Tibial artery (tissue), 4 donors: ENCODE data around the gene RNF4.

ENCODE experiments used
- DNase-seq, 2 donors: peaks; one replicate each; pipeline ENCODE4 v3.0.0-alpha.2; 2019
- H3K27ac ChIP-seq, 2 donors: fragments of 200-600 bp; sonication (generic) in 1 of 2; 1 replicate in 1 of 2; 2 replicates in 1 of 2; pipeline ENCODE4 v1.5.1; 2018 to 2019; ENCODE audit warnings: mild to moderate bottlenecking in 1 of 2
- H3K27me3 ChIP-seq, 2 donors: fragments of 200-600 bp; sonication (generic) in 1 of 2; one replicate each; pipeline versions ENCODE4 v1.5.1 to v1.6.0; 2016 to 2019
- H3K36me3 ChIP-seq, 3 donors: fragments of 200-600 bp; sonication (generic) in 2 of 3; one replicate each; pipeline ENCODE4 v1.5.1; 2016 to 2019; ENCODE audit warnings: mild to moderate bottlenecking in 2 of 3
- H3K4me1 ChIP-seq, 4 donors: fragments of 200-600 bp; sonication (generic) in 2 of 4; 1 replicate in 3 of 4; 2 replicates in 1 of 4; pipeline ENCODE4 v1.5.1; 2016 to 2019
- H3K4me3 ChIP-seq, 2 donors: fragments of 200-600 bp; sonication (generic) in 1 of 2; 1 replicate in 1 of 2; 2 replicates in 1 of 2; pipeline ENCODE4 v1.5.1; 2018 to 2019; ENCODE audit warnings: mild to moderate bottlenecking in 2 of 2
- H3K9me3 ChIP-seq, 3 donors: fragments of 200-600 bp; sonication (generic) in 1 of 3; one replicate each; pipeline ENCODE4 v1.5.1; 2016 to 2019
- CTCF ChIP-seq, 2 experiments: fragments of 200-600 bp in 1 of 2; fragments of 450-650 bp in 1 of 2; IDR thresholded peaks; one replicate each; pipeline ENCODE4 v1.5.1; 2017 to 2019; ENCODE audit warnings: antibody characterized with exemption in 2 of 2, mild to moderate bottlenecking in 1 of 2, moderate library complexity in 1 of 2
- intact Hi-C: fragments of 100-400 bp; cut with DNase I; formaldehyde crosslinking; loops from one replicate; pipeline ENCODE4 v1.15.0; 2023; ENCODE audit warnings: low total_unique reads

RNF4 gene

DNA sequence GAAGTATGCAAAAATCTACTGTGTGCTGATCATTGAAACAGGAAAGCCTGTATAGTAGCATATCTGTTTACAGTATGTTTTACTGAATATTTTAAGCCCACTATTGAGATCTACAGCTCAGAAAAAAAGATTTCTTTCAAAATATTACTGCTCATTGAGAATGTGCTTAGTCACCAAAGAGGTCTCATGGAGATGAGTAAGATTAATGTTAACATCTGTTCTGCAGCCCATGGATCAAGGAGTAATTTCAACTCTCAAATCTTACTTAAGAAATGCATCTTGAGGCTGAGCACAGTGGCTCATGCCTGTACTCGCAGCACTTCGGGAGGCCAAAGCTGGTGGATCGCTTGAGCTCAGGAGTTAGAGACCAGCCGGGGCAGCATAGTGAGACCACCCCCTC is 3.3 kb downstream of the RNF4 start:
- no peak overlapping the region for H3K27ac ChIP-seq
- DNase-seq, result no peak
- intact Hi-C loops, result no loop called here
- peaks cover 0 to 33% (median 26%) of the 10 kb centered on the region in 4 donors for H3K4me1 ChIP-seq
- H3K36me3 ChIP-seq, result peaks cover 0 to 17% (median 9%) of the 10 kb centered on the region in 3 donors
- TF ChIP-seq CTCF (IDR thresholded peaks at IDR 0.05), result no peak
- no peaks in the 10 kb centered on the region for H3K27me3 ChIP-seq
- no peaks in the 10 kb centered on the region for H3K9me3 ChIP-seq
- no peak overlapping the region for H3K4me3 ChIP-seq

DNA sequence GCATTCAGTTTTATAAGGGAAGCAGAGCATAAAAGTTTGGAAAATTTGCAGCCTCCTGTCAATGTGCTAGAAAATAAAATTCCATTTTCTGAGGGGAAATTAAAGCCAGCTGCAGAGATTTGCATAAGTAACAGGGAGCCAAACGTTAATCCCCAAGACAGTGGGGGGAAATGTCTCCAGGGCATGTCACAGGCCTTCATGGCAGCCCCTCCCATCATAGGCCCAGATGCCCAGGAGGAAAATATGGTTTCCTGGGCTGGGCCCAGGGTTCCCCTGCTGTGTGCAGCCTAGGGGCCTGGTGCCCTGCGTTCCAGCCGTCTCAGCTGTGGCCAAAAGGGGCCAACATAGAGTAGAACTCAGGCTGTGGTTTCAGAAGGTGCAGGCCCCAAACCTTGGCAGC is 9.3 kb downstream of the RNF4 start:
- Histone ChIP-seq H3K9me3 (no peaks in the 10 kb centered on the region), H3K27me3 (no peaks in the 10 kb centered on the region), H3K27ac (no peak overlapping the region), H3K4me1 (peaks cover 0 to 61% (median 31%) of the 10 kb centered on the region in 4 donors), H3K4me3 (no peak overlapping the region), H3K36me3 (peaks cover 0 to 11% (median 7%) of the 10 kb centered on the region in 3 donors)
- DNase-seq, result no peak
- intact Hi-C loops, result no loop called here
- no peak for TF ChIP-seq CTCF (IDR thresholded peaks at IDR 0.05)

- Histone ChIP-seq H3K27me3 (no peaks in the 10 kb centered on the region), H3K36me3 (peaks cover 0 to 11% (median 0%) of the 10 kb centered on the region in 3 donors), H3K27ac (no peak overlapping the region), H3K4me3 (no peak overlapping the region), H3K4me1 (peaks cover 0 to 85% (median 42%) of the 10 kb centered on the region in 4 donors), H3K9me3 (no peaks in the 10 kb centered on the region)
- TF ChIP-seq CTCF (IDR thresholded peaks at IDR 0.05), result no peak
- no peak for DNase-seq
- intact Hi-C loops, result no loop called here
Measured at GRCh38 chr4:2480649-2481048, 11.7 kb downstream of the RNF4 start.

DNA sequence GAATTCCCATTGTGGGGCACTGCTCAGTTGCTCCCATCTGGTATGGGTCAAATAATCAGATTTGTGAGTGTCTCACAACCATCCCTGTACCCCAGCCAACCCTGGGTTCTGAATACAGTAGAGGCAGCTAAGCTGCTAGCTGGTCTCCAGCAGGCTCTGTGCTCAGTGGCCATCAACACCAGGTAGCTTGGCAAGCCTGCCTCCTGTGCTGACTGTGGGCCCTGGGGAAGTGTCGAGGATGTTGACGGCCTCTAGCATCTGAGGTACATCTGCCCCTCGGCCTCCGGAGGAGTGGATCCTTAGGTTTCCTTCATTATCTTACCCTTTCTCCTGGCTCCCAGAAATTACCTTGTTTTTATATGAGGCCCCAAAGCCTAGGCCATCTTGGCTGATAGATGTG is 13.3 kb downstream of the RNF4 start:
- H3K4me3 ChIP-seq, result no peak overlapping the region
- no peaks in the 10 kb centered on the region for H3K36me3 ChIP-seq
- DNase-seq, result no peak
- intact Hi-C loops, result no loop called here
- peaks cover 0 to 84% (median 40%) of the 10 kb centered on the region in 4 donors for H3K4me1 ChIP-seq
- H3K27ac ChIP-seq, result peak overlapping the region in 1 of 2 donors; percentile 22
- no peak for TF ChIP-seq CTCF (IDR thresholded peaks at IDR 0.05)
- no peaks in the 10 kb centered on the region for H3K27me3 ChIP-seq
- H3K9me3 ChIP-seq, result no peaks in the 10 kb centered on the region

- H3K27me3 ChIP-seq, result no peaks in the 10 kb centered on the region
- H3K27ac ChIP-seq, result peak overlapping the region in 1 of 2 donors; percentile 22
- no peak overlapping the region for H3K4me3 ChIP-seq
- H3K4me1 ChIP-seq, result peaks cover 0 to 82% (median 38%) of the 10 kb centered on the region in 4 donors
- no peak for DNase-seq
- TF ChIP-seq CTCF (IDR thresholded peaks at IDR 0.05), result no peak
- H3K36me3 ChIP-seq, result no peaks in the 10 kb centered on the region
- intact Hi-C loops, result no loop called here
- no peaks in the 10 kb centered on the region for H3K9me3 ChIP-seq
Measured at GRCh38 chr4:2482693-2483092, 13.8 kb downstream of the RNF4 start.

- Histone ChIP-seq H3K27ac (no peak overlapping the region), H3K4me1 (peaks cover 0 to 79% (median 38%) of the 10 kb centered on the region in 4 donors), H3K4me3 (no peak overlapping the region)
Measured at GRCh38 chr4:2483237-2483636, 14.3 kb downstream of the RNF4 start.

More at GRCh38 chr4:2483237-2483636, 14.3 kb downstream of the RNF4 start:
- no peak for TF ChIP-seq CTCF (IDR thresholded peaks at IDR 0.05)
- intact Hi-C loops, result no loop called here
- Histone ChIP-seq H3K36me3 (no peaks in the 10 kb centered on the region), H3K9me3 (no peaks in the 10 kb centered on the region), H3K27me3 (no peaks in the 10 kb centered on the region)
- no peak for DNase-seq
